HCT116 (cell line): Measurements from ENCODE around the gene FKBP10. TPM values are rescaled to one million over a fixed set of nuclear protein-coding genes. Genes with fewer than 3 reads are reported as not detected.

Experiments
- ATAC-seq: fragments of 200-7000 bp; cut with Tn5 transposase; 2 replicates; pipeline ENCODE4 v1.9.1; 2020; ENCODE audit warnings: mild to moderate bottlenecking, moderate library complexity
- BruUV-seq: library from RNA; stranded (reverse); fragments of 400-500 nt; replicated peaks from 2 replicates; lab custom pipeline; 2021; lab: Mats Ljungman, UMichigan
- CTCF ChIA-PET: fragments of 300-600 bp; sonication (Branson Sonifier 250); formaldehyde crosslinking; loops from one replicate; lab custom pipeline; 2021; ENCODE audit warnings: antibody characterized with exemption; lab: Charles Lee
- POLR2A ChIA-PET: fragments of 300-600, 350-600 bp; sonication (Branson Sonifier 250); formaldehyde crosslinking; loops from one replicate; lab custom pipeline; 2021; ENCODE audit warnings: antibody characterized with exemption; lab: Charles Lee
- RAD21 ChIA-PET, 2 experiments: fragments of 300-600 bp; sonication (Branson Sonifier 250); formaldehyde crosslinking; loops; one replicate each; lab custom pipeline; 2023; ENCODE audit warnings: low total read pairs in 2 of 2; ENCODE audit not compliant: uncharacterized antibody in 2 of 2, unreplicated experiment in 2 of 2, low non-redundant PET in 1 of 2; lab: Charles Lee
- DNase-seq: peaks from one replicate; pipeline ENCODE4 v3.0.0-alpha.2; 2010; ENCODE audit warnings: low read depth, low spot score
- H2AFZ ChIP-seq: fragments of 200-600 bp; shearing (Covaris generic), sonication (generic); 2 replicates; pipeline ENCODE4 v1.6.1; 2017; ENCODE audit warnings: low read depth, mixed run types, mixed read lengths, antibody characterized with exemption, low read length; ENCODE audit not compliant: poor library complexity, severe bottlenecking
- H3K27ac ChIP-seq: 2 replicates; pipeline ENCODE4 v1.5.1; 2012; ENCODE audit warnings: low read depth, low read length
- H3K27me3 ChIP-seq: fragments of 200-600 bp; sonication (generic); 2 replicates; pipeline ENCODE4 v1.6.1; 2016; ENCODE audit warnings: mixed run types, low read length, mixed read lengths; ENCODE audit not compliant: insufficient read depth
- H3K36me3 ChIP-seq, 2 experiments: fragments of 200-500 bp in 1 of 2; fragments of 200-600 bp in 1 of 2; sonication (Bioruptor generic) in 1 of 2; sonication (generic) in 1 of 2; 2 replicates each; pipeline versions ENCODE4 v1.5.1 to v1.6.1; 2014 to 2016; ENCODE audit warnings: low read length in 2 of 2, inconsistent platforms in 1 of 2, mixed read lengths in 1 of 2, mixed run types in 1 of 2; ENCODE audit not compliant: insufficient read depth in 2 of 2, control insufficient read depth in 1 of 2
- H3K4me1 ChIP-seq, 2 experiments: fragments of 200-600 bp in 1 of 2; sonication (generic) in 1 of 2; 2 replicates each; pipeline versions ENCODE4 v1.5.1 to v1.6.1; 2012 to 2017; ENCODE audit warnings: low read length in 2 of 2, inconsistent platforms in 1 of 2, mild to moderate bottlenecking in 1 of 2, mixed read lengths in 1 of 2, mixed run types in 1 of 2, moderate library complexity in 1 of 2; ENCODE audit not compliant: insufficient read depth in 2 of 2, control insufficient read depth in 1 of 2
- H3K4me2 ChIP-seq: fragments of 200-600 bp; sonication (generic); 2 replicates; pipeline ENCODE4 v1.6.1; 2017; ENCODE audit warnings: mixed run types, low read length, mixed read lengths
- H3K4me3 ChIP-seq, 2 experiments: fragments of 200-600 bp in 1 of 2; sonication (generic) in 1 of 2; replicated peaks in 1 of 2; 2 replicates each; pipeline ENCODE4 v1.5.1; 2011 to 2016; ENCODE audit warnings: low read length in 2 of 2, control low read depth in 1 of 2, low read depth in 1 of 2, mild to moderate bottlenecking in 1 of 2, mixed read lengths in 1 of 2, mixed run types in 1 of 2
- H3K79me2 ChIP-seq: fragments of 200-600 bp; sonication (generic); 2 replicates; pipeline ENCODE4 v1.6.1; 2017; ENCODE audit warnings: mild to moderate bottlenecking, mixed run types, low read length, moderate library complexity, mixed read lengths; ENCODE audit not compliant: insufficient read depth
- H3K9ac ChIP-seq: fragments of 200-600 bp; sonication (generic); 2 replicates; pipeline ENCODE4 v1.6.1; 2016; ENCODE audit warnings: low read length, mixed read lengths
- H3K9me2 ChIP-seq: fragments of 200-600 bp; sonication (generic), shearing (Covaris generic); 2 replicates; pipeline ENCODE4 v1.6.1; 2017; ENCODE audit warnings: mixed run types, mild to moderate bottlenecking, moderate library complexity; ENCODE audit not compliant: insufficient read depth
- H3K9me3 ChIP-seq, 2 experiments: fragments of 200-500 bp in 1 of 2; fragments of 200-600 bp in 1 of 2; sonication (Bioruptor generic) in 1 of 2; sonication (generic) in 1 of 2; 2 replicates each; pipeline ENCODE4 v1.6.1; 2014 to 2017; ENCODE audit warnings: low read length in 2 of 2, mixed read lengths in 2 of 2, inconsistent platforms in 1 of 2, low read depth in 1 of 2, mild to moderate bottlenecking in 1 of 2, mixed run types in 1 of 2, moderate library complexity in 1 of 2; ENCODE audit not compliant: control insufficient read depth in 1 of 2, insufficient read depth in 1 of 2
- H4K20me1 ChIP-seq: fragments of 200-600 bp; sonication (generic), shearing (Covaris generic); 2 replicates; pipeline ENCODE4 v1.6.1; 2017; ENCODE audit warnings: mixed run types, mild to moderate bottlenecking, moderate library complexity; ENCODE audit not compliant: insufficient read depth
- ELF1 ChIP-seq: IDR thresholded peaks from 2 replicates; pipeline ENCODE4 v1.6.1; 2012; ENCODE audit warnings: low read depth, borderline replicate concordance
- JUND ChIP-seq: IDR thresholded peaks from 2 replicates; pipeline ENCODE4 v1.6.1; 2012
- POLR2A ChIP-seq: IDR thresholded peaks from 2 replicates; pipeline ENCODE4 v1.7.0; 2011; ENCODE audit warnings: borderline replicate concordance; ENCODE audit not compliant: insufficient read depth, insufficient read length; ENCODE audit errors: extremely low read depth
- RAD21 ChIP-seq: IDR thresholded peaks from 2 replicates; pipeline ENCODE4 v1.6.1; 2012; ENCODE audit warnings: low read depth, mild to moderate bottlenecking
- SIN3A ChIP-seq: IDR thresholded peaks from 2 replicates; pipeline ENCODE4 v1.6.1; 2012; ENCODE audit warnings: low read depth
- intact Hi-C: fragments of 100-400 bp; cut with micrococcal nuclease; formaldehyde crosslinking; loops from 2 replicates; pipeline ENCODE4 v1.10.0; 2022
- total RNA-seq: library from RNA; stranded (reverse); gene quantifications from one replicate; pipeline ENCODE4 v1.2.1, GENCODE V29; 2021; ENCODE audit not compliant: unreplicated experiment
- TF ChIP-seq, protein P1 (sequence below): IDR thresholded peaks from 2 replicates; pipeline ENCODE4 v1.6.1; 2011; ENCODE audit warnings: mild to moderate bottlenecking, low read length, moderate library complexity; ENCODE audit not compliant: insufficient replicate concordance; ENCODE audit errors: extremely low read depth

Gene FKBP10
- total RNA-seq, 1 experiment from 2014 or later, result 78.5 TPM

DNA sequence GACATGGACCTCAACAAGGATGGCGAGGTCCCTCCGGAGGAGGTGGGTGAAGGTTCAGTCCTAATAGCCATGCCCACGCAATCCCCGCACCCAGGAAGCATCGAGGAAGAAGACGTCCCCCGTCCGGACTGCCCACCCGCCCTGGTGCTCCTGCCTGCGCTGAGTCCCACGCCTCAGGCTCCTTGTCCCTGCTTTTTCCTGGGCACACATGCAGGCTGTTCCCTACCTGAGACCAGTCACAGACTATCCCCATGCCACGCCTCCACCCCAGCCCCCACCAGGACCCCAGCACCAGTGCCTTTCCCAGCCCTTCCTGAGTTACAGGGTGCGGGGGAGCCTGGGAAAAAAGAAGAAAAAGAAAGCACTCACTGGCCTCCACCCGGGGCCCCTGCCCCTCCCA is 9.0 kb downstream of the FKBP10 start:
- DNase-seq, result no peak

More for the DNA sequence above, 9.0 kb downstream of the FKBP10 start:
- no peak overlapping the region for H3K27ac ChIP-seq
- ChIA-PET CTCF (no interaction called here), POLR2A (interaction anchor here (1.1 kb wide), 1 partner anchor 20 kb away, joined by 3 read pairs; no protein-coding TSS in a partner anchor), RAD21 (no interaction called here)
- H3K4me3 ChIP-seq, result no peak overlapping the region
- no peaks in the 10 kb centered on the region for H3K9me3 ChIP-seq
- intact Hi-C loops, result no loop called here
- H3K27me3 ChIP-seq, result no peaks in the 10 kb centered on the region
- no peaks in the 10 kb centered on the region for H3K9me2 ChIP-seq
- H3K9ac ChIP-seq, result no peak overlapping the region
- H4K20me1 ChIP-seq, result no peaks in the 10 kb centered on the region
- BruUV-seq, result no TSS peak
- H3K4me2 ChIP-seq, result no peak overlapping the region
- no peak for TF ChIP-seq POLR2A
- no peak for TF ChIP-seq RAD21
- no peak for TF ChIP-seq ELF1
- no peak for TF ChIP-seq SIN3A
- no peak for TF ChIP-seq JUND
- TF ChIP-seq, protein P1, sequence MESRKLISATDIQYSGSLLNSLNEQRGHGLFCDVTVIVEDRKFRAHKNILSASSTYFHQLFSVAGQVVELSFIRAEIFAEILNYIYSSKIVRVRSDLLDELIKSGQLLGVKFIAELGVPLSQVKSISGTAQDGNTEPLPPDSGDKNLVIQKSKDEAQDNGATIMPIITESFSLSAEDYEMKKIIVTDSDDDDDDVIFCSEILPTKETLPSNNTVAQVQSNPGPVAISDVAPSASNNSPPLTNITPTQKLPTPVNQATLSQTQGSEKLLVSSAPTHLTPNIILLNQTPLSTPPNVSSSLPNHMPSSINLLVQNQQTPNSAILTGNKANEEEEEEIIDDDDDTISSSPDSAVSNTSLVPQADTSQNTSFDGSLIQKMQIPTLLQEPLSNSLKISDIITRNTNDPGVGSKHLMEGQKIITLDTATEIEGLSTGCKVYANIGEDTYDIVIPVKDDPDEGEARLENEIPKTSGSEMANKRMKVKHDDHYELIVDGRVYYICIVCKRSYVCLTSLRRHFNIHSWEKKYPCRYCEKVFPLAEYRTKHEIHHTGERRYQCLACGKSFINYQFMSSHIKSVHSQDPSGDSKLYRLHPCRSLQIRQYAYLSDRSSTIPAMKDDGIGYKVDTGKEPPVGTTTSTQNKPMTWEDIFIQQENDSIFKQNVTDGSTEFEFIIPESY, result no peak
- peaks cover 0 to 6% of the 10 kb centered on the region in 2 experiments; a peak in 2 of 4 replicates for H3K36me3 ChIP-seq
- no peak overlapping the region for H2AFZ ChIP-seq
- H3K4me1 ChIP-seq, result no peaks in the 10 kb centered on the region
- no peaks in the 10 kb centered on the region for H3K79me2 ChIP-seq
- no peak; the same call in 1 of the 2 replicates for ATAC-seq
